Breast epithelium (tissue), 4 donors: ENCODE results near the gene CDC42EP5. TPM values are rescaled to one million over a fixed set of nuclear protein-coding genes. Genes with fewer than 3 reads are reported as not detected.
A peak's percentile ranks its signal among the peaks of the same experiment; 100 is the strongest.

ENCODE experiments used
- DNase-seq, 2 donors: peaks; one replicate each; pipeline ENCODE4 v3.0.0-alpha.2; 2019; ENCODE audit warnings: low spot score in 2 of 2
- H3K27ac ChIP-seq, 2 donors: fragments of 200-600 bp; sonication (generic) in 1 of 2; one replicate each; pipeline ENCODE4 v1.5.1; 2016 to 2019; ENCODE audit warnings: mild to moderate bottlenecking in 1 of 2
- H3K27me3 ChIP-seq, 2 donors: fragments of 200-600 bp; sonication (generic) in 1 of 2; one replicate each; pipeline versions ENCODE4 v1.5.1 to v1.6.0; 2017 to 2019; ENCODE audit warnings: control low read depth in 1 of 2, mild to moderate bottlenecking in 1 of 2
- H3K36me3 ChIP-seq: fragments of 200-600 bp; one replicate; pipeline ENCODE4 v1.5.1; 2019
- H3K4me1 ChIP-seq, 2 donors: fragments of 200-600 bp; sonication (generic); one replicate each; pipeline ENCODE4 v1.5.1; 2016 to 2019; ENCODE audit warnings: control low read depth in 1 of 2
- H3K4me3 ChIP-seq, 3 donors: fragments of 200-600 bp; sonication (generic); 1 replicate in 2 of 3; 2 replicates in 1 of 3; pipeline ENCODE4 v1.5.1; 2016 to 2019; ENCODE audit warnings: mild to moderate bottlenecking in 3 of 3, moderate library complexity in 2 of 3
- H3K9me3 ChIP-seq, 2 donors: fragments of 200-600 bp; sonication (generic) in 1 of 2; one replicate each; pipeline ENCODE4 v1.5.1; 2016 to 2019; ENCODE audit warnings: control low read depth in 1 of 2
- POLR2A ChIP-seq: fragments of 450-650 bp; IDR thresholded peaks from one replicate; pipeline ENCODE4 v1.6.1; 2016; ENCODE audit warnings: antibody characterized with exemption, mild to moderate bottlenecking, moderate library complexity
- POLR2AphosphoS5 ChIP-seq, 3 donors: sonication (generic); formaldehyde crosslinking; IDR thresholded peaks; one replicate each; pipeline ENCODE4 v1.6.1; 2017; ENCODE audit warnings: antibody characterized with exemption in 3 of 3
- intact Hi-C: fragments of 100-400 bp; cut with DNase I; formaldehyde crosslinking; loops from one replicate; pipeline ENCODE4 v1.15.1; 2023; ENCODE audit warnings: low total_unique reads
- total RNA-seq, 3 donors: library from RNA; depleted of rRNA; stranded (reverse); fragments of >200 nt; gene quantifications; one replicate each; pipeline ENCODE4 v1.1.0, GENCODE V29; 2016
- TF ChIP-seq, protein P1 (sequence below), 3 donors: fragments of 450-650 bp; IDR thresholded peaks; one replicate each; pipeline ENCODE4 v1.5.1; 2016 to 2017; ENCODE audit warnings: antibody characterized with exemption in 3 of 3, mild to moderate bottlenecking in 3 of 3, moderate library complexity in 3 of 3

CDC42EP5 gene
- total RNA-seq, 3 donors from 2014 or later: 8.8 to 40.6 (median 17.4) TPM

DNA sequence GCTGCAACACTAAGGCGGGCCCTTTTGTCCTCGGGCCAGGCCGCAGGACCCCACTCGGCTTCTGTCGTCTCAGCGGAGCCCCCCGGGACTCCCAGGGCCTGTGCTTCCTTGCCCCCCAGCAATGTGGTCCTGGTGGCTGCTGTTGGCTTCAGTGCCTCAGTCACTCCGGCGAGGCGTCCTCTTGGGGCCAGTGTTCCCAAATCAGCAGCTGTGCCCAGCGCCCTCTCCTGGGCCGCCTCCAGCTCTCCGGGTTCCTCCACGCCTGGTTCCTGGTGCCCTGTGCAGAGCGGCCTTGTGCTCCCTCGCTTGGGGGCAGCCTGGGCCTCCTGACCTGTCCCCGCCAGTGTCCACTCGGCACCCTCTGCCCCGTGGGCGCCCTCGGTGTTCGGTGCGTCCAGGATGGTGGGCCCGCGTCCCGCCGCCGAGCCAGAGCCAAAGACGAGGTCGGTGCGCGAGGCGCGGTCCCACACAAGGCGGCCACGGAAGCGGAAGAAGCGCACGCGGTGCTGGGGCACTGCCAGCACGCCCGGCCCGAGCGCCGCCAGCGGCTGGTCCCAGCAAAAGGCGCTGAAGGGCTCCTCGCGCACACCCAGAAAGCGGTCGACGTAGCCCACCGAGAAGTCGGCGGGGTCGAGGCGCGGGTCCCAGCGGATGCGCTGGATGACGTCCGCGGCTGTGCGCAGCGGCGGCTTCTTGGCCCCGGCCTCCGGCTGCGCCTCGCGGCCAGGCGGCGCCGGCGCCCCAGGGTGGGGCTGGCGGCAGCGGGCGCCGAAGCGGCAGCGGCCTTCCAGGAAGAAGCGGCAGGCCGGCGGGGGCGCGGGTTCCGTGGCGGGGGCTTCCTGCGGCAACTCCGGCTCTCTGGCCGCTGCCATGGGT is 10.2 kb downstream of the CDC42EP5 start:
- Histone ChIP-seq H3K9me3 (no peaks in the 10 kb centered on the region), H3K36me3 (peaks cover 23% of the 10 kb centered on the region), H3K4me3 (peak overlapping the region; percentile 58 to 82 (median 71)), H3K27me3 (no peaks in the 10 kb centered on the region), H3K27ac (peak overlapping the region; percentile 96 to 98), H3K4me1 (peaks cover 0 to 7% of the 10 kb centered on the region in 2 donors)
- peak in 1 of 2 donors; percentile 54 for DNase-seq
- TF ChIP-seq POLR2AphosphoS5 (IDR thresholded peaks at IDR 0.05) (peak; percentile 23 to 76 (median 65)), POLR2A (no peak)
- TF ChIP-seq, protein P1, sequence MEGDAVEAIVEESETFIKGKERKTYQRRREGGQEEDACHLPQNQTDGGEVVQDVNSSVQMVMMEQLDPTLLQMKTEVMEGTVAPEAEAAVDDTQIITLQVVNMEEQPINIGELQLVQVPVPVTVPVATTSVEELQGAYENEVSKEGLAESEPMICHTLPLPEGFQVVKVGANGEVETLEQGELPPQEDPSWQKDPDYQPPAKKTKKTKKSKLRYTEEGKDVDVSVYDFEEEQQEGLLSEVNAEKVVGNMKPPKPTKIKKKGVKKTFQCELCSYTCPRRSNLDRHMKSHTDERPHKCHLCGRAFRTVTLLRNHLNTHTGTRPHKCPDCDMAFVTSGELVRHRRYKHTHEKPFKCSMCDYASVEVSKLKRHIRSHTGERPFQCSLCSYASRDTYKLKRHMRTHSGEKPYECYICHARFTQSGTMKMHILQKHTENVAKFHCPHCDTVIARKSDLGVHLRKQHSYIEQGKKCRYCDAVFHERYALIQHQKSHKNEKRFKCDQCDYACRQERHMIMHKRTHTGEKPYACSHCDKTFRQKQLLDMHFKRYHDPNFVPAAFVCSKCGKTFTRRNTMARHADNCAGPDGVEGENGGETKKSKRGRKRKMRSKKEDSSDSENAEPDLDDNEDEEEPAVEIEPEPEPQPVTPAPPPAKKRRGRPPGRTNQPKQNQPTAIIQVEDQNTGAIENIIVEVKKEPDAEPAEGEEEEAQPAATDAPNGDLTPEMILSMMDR (IDR thresholded peaks at IDR 0.05): no peak
- intact Hi-C loops: no loop called here

GRCh38 chr19:54462047-54462654 is 10.9 kb downstream of the CDC42EP5 start:
- Histone ChIP-seq H3K4me1 (peaks cover 0 to 7% of the 10 kb centered on the region in 2 donors), H3K27me3 (no peaks in the 10 kb centered on the region), H3K27ac (peak overlapping the region; percentile 96 to 98), H3K9me3 (no peaks in the 10 kb centered on the region), H3K36me3 (peaks cover 28% of the 10 kb centered on the region), H3K4me3 (peak overlapping the region; percentile 58 to 82 (median 71))
- TF ChIP-seq, protein P1 (IDR thresholded peaks at IDR 0.05): no peak
- TF ChIP-seq POLR2AphosphoS5 (IDR thresholded peaks at IDR 0.05) (no peak), POLR2A (no peak)
- DNase-seq: no peak
- intact Hi-C loops: no loop called here

DNA sequence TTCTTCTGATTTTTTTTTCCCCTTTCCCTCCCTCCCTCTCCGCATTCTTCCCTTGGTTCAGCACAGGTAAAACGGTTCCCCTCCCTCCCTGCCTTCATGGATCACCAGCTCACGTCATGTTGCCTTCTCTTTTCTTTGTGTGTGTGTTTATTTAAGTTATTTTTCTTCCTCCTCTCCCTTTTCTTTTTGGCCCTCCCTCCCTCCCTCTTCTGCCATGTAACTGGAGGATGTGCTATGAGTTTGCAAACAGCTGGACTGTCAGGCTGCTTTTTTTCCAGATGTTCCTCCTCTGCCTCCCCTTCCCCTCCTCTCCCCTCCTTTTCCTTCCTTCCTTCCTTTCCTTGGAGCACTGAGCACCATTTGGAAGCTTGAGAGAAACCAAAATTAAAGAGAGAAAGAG is 11.5 kb downstream of the CDC42EP5 start:
- H3K36me3 ChIP-seq: peaks cover 33% of the 10 kb centered on the region
- no peaks in the 10 kb centered on the region for H3K9me3 ChIP-seq
- intact Hi-C loops: no loop called here
- H3K4me3 ChIP-seq: no peak overlapping the region
- TF ChIP-seq POLR2A: no peak
- TF ChIP-seq, protein P1 (IDR thresholded peaks at IDR 0.05): no peak
- TF ChIP-seq POLR2AphosphoS5 (IDR thresholded peaks at IDR 0.05): no peak
- peaks cover 0 to 7% of the 10 kb centered on the region in 2 donors for H3K4me1 ChIP-seq
- no peak for DNase-seq
- H3K27ac ChIP-seq: peak overlapping the region in 1 of 2 donors; percentile 98
- no peaks in the 10 kb centered on the region for H3K27me3 ChIP-seq

- Histone ChIP-seq H3K36me3 (peaks cover 37% of the 10 kb centered on the region), H3K9me3 (no peaks in the 10 kb centered on the region), H3K4me3 (no peak overlapping the region), H3K27ac (no peak overlapping the region), H3K4me1 (peaks cover 0 to 7% of the 10 kb centered on the region in 2 donors), H3K27me3 (no peaks in the 10 kb centered on the region)
- TF ChIP-seq POLR2AphosphoS5 (IDR thresholded peaks at IDR 0.05) (no peak), POLR2A (no peak)
- TF ChIP-seq, protein P1 (IDR thresholded peaks at IDR 0.05): no peak
- DNase-seq: no peak
- intact Hi-C loops: no loop called here
Observed at GRCh38 chr19:54461210-54461609, 11.9 kb downstream of the CDC42EP5 start.
